ENCODE measurements around the gene WAC.

WAC gene

GRCh38 chr10:28554952-28555351 lies 22.0 kb downstream of the WAC start:
- no peak for DNase-seq (ENCODE audit: low read depth)
- no peak overlapping the region for H3K4me3 ChIP-seq (ENCODE audit: low read depth, low read length)
- TF ChIP-seq, protein P1, sequence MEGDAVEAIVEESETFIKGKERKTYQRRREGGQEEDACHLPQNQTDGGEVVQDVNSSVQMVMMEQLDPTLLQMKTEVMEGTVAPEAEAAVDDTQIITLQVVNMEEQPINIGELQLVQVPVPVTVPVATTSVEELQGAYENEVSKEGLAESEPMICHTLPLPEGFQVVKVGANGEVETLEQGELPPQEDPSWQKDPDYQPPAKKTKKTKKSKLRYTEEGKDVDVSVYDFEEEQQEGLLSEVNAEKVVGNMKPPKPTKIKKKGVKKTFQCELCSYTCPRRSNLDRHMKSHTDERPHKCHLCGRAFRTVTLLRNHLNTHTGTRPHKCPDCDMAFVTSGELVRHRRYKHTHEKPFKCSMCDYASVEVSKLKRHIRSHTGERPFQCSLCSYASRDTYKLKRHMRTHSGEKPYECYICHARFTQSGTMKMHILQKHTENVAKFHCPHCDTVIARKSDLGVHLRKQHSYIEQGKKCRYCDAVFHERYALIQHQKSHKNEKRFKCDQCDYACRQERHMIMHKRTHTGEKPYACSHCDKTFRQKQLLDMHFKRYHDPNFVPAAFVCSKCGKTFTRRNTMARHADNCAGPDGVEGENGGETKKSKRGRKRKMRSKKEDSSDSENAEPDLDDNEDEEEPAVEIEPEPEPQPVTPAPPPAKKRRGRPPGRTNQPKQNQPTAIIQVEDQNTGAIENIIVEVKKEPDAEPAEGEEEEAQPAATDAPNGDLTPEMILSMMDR (IDR thresholded peaks at IDR 0.05; ENCODE audit: low read depth, low read length, missing control alignments): no peak
- in situ Hi-C loops (cut with HindIII; ENCODE audit: low sequenced_read_pairs): no loop called here

DNA sequence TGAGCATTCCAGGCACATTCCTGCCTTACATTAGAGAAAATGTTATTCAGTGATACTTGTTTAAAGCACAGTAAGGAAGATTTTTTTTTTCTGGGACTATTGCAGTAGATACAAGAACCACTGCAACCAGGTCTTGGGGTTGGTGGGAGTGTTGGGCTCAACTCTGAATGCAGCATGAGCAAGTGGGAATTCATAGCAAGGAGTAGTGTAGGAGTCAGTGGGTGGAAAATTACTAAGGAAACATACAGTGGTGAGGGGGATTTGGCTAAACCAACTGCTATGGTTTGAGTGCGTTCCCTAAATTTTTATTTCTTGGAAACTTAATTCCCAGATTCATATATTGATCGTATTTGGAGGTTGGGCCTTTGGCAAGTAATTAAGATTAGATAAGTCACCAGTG lies 22.4 kb downstream of the WAC start:
- no peak overlapping the region for H3K4me3 ChIP-seq (ENCODE audit: low read depth, low read length)
- in situ Hi-C loops (cut with HindIII; ENCODE audit: low sequenced_read_pairs): no loop called here
- DNase-seq (ENCODE audit: low read depth): no peak
- TF ChIP-seq, protein P1 (IDR thresholded peaks at IDR 0.05; ENCODE audit: low read depth, low read length, missing control alignments): no peak

DNA sequence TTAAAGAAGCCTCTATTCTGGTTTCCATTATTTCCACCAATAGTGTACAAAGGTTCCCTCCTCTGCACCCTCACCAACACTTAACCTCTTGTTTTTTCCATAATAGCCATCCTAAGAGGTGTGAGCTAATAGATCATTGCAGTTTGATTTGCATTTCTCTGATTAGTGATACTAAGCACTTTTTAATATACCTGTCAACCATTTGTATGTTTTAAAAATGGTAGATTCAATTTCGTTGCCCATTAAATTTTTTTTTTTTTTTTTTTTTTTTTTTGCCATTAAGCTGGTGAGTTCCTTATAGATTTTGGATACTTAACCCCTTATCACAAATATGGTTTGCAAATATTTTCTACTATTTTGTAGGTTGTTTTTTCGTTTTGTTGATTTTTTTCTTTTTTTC lies 23.2 kb downstream of the WAC start:
- H3K4me3 ChIP-seq (ENCODE audit: low read depth, low read length): no peak overlapping the region
- TF ChIP-seq, protein P1 (IDR thresholded peaks at IDR 0.05; ENCODE audit: low read depth, low read length, missing control alignments): no peak
- no peak for DNase-seq (ENCODE audit: low read depth)
- in situ Hi-C loops (cut with HindIII; ENCODE audit: low sequenced_read_pairs): no loop called here

DNA sequence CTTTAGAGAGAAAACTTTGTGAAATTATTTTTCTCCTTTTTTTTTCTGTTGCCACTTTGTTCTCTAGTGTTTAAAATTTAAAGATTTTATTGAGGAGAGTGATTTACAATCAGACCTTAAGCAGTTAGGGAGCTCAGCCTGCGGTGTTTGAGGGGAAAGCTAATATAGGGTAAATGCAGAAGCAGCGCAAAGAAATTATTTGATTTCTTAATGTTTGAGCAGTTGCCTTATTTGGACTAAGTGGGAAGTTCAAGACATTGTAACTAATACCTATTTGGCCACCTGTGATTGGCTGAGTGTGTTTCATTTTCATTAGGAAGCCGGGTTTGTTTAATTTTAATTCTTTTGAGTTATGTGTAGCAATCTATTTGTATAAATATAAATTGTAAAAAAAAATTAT lies 25.3 kb downstream of the WAC start:
- no peak overlapping the region for H3K4me3 ChIP-seq (ENCODE audit: low read depth, low read length)
- no peak for DNase-seq (ENCODE audit: low read depth)
- TF ChIP-seq, protein P1 (IDR thresholded peaks at IDR 0.05; ENCODE audit: low read depth, low read length, missing control alignments): no peak
- in situ Hi-C loops (cut with HindIII; ENCODE audit: low sequenced_read_pairs): no loop called here

DNA sequence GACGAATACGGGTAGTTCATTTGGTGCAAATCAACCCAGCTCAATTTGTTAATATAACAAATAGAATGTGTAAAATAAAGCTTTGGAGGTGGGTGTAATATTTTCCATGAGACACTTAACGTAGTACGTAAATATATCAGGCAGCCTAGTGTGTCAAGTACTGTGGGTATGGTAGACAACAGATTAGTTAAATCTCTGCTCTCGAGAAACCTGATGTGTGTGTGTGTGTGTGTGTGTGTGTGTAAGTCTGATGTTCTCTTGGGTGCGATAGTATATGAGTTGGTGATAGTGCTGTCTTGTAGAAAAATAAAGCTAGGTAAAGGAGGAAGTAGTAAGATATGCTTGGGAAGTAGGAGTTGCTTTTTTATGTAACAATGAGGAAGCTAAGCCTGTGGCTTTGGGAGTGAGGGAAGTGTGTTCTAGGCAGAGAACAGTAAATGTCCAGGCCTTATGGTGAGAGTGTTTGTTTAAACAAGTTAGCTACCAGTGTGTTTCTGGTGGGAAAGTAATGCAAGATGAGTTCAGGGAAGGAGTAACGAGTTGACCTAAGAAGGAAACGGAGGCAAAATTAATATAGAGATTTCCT lies 26.1 kb downstream of the WAC start:
- TF ChIP-seq, protein P1 (IDR thresholded peaks at IDR 0.05; ENCODE audit: low read depth, low read length, missing control alignments): no peak
- H3K4me3 ChIP-seq (ENCODE audit: low read depth, low read length): no peak overlapping the region
- no peak for DNase-seq (ENCODE audit: low read depth)
- in situ Hi-C loops (cut with HindIII; ENCODE audit: low sequenced_read_pairs): no loop called here

- H3K4me3 ChIP-seq (ENCODE audit: low read depth, low read length): no peak overlapping the region
- in situ Hi-C loops (cut with HindIII; ENCODE audit: low sequenced_read_pairs): no loop called here
- DNase-seq (ENCODE audit: low read depth): no peak
- TF ChIP-seq, protein P1 (IDR thresholded peaks at IDR 0.05; ENCODE audit: low read depth, low read length, missing control alignments): no peak
These were observed 26.7 kb downstream of the WAC start for GRCh38 chr10:28559618-28560017.
